Activated naive CD4-positive, alpha-beta T cell treated with anti-CD3 and anti-CD28 coated beads, Interleukin-2, amount 50 U/mL, for 72 hours (primary cell): ENCODE results near the gene TTLL8. TPM values are rescaled to one million over a fixed set of nuclear protein-coding genes. Genes with fewer than 3 reads are reported as not detected.

Experiments used
- ATAC-seq, 2 donors: fragments of 150-1000 bp; cut with Tn5 transposase; 2 replicates each; pipeline ENCODE4 v1.10.0; 2021; ENCODE audit warnings: mild to moderate bottlenecking in 2 of 2, moderate library complexity in 2 of 2
- DNase-seq, 2 donors: peaks; one replicate each; pipeline ENCODE4 v3.0.0; 2021 to 2022; ENCODE audit warnings: low spot score in 2 of 2
- H3K27ac Mint-ChIP-seq, 2 donors: one replicate each; pipeline ENCODE4 v1.8.0; 2022; ENCODE audit warnings: mild to moderate bottlenecking in 2 of 2, mixed read lengths in 2 of 2
- H3K36me3 Mint-ChIP-seq, 2 donors: one replicate each; pipeline ENCODE4 v1.8.0; 2022; ENCODE audit warnings: mixed read lengths in 2 of 2
- H3K9me3 Mint-ChIP-seq, 2 donors: one replicate each; pipeline ENCODE4 v1.8.0; 2022; ENCODE audit warnings: mixed read lengths in 2 of 2
- total RNA-seq, 2 donors: library from RNA; stranded (reverse); gene quantifications; one replicate each; pipeline ENCODE4 v1.2.3, GENCODE V29; 2022

The TTLL8 gene
- total RNA-seq, 2 donors from 2014 or later = not detected

- ATAC-seq (peak; percentile 51 to 70), DNase-seq (peak; percentile 57 to 73)
- Mint-ChIP-seq H3K36me3 (peaks cover 10 to 19% of the 10 kb centered on the region in 2 donors), H3K9me3 (peaks cover 8 to 12% of the 10 kb centered on the region in 2 donors), H3K27ac (peak overlapping the region; percentile 91 to 92)
Measured at GRCh38 chr22:49975543-49976389, 82.3 kb downstream of the TTLL8 start.

GRCh38 chr22:49973018-49973961, 84.8 kb downstream of the TTLL8 start:
- no peak for ATAC-seq
- DNase-seq = peak; percentile 2 to 54
- H3K36me3 Mint-ChIP-seq = peaks cover 0 to 5% of the 10 kb centered on the region in 2 donors
- peaks cover 0 to 4% of the 10 kb centered on the region in 2 donors for H3K9me3 Mint-ChIP-seq
- H3K27ac Mint-ChIP-seq = no peak overlapping the region

- H3K27ac Mint-ChIP-seq = no peak overlapping the region
- peaks cover 0 to 5% of the 10 kb centered on the region in 2 donors for H3K36me3 Mint-ChIP-seq
- peaks cover 0 to 4% of the 10 kb centered on the region in 2 donors for H3K9me3 Mint-ChIP-seq
- ATAC-seq (no peak), DNase-seq (peak; percentile 4 to 66)
Measured at GRCh38 chr22:49972163-49973017, 85.7 kb downstream of the TTLL8 start.

GRCh38 chr22:49971232-49972162, 86.6 kb downstream of the TTLL8 start:
- peak; percentile 69 to 79 for DNase-seq
- peaks cover 0 to under 1% of the 10 kb centered on the region in 2 donors for H3K36me3 Mint-ChIP-seq
- H3K9me3 Mint-ChIP-seq = peaks cover 0 to 4% of the 10 kb centered on the region in 2 donors
- H3K27ac Mint-ChIP-seq = peak overlapping the region; percentile 90 to 97
- ATAC-seq = peak; percentile 6 to 53

- H3K27ac Mint-ChIP-seq = peak overlapping the region; percentile 90 to 97
- peak; percentile 75 to 89 for ATAC-seq
- no peaks in the 10 kb centered on the region for H3K36me3 Mint-ChIP-seq
- peak; percentile 90 to 96 for DNase-seq
- peaks cover 0 to 4% of the 10 kb centered on the region in 2 donors for H3K9me3 Mint-ChIP-seq
Measured at GRCh38 chr22:49970528-49971231, 87.4 kb downstream of the TTLL8 start.

- peak; percentile 33 to 69 for DNase-seq
- no peaks in the 10 kb centered on the region for H3K9me3 Mint-ChIP-seq
- peak; percentile 1 to 5 for ATAC-seq
- peak overlapping the region; percentile 90 to 97 for H3K27ac Mint-ChIP-seq
- H3K36me3 Mint-ChIP-seq = no peaks in the 10 kb centered on the region
Measured at GRCh38 chr22:49969751-49970527, 88.2 kb downstream of the TTLL8 start.

GRCh38 chr22:49968831-49969661, 89.1 kb downstream of the TTLL8 start:
- H3K9me3 Mint-ChIP-seq = no peaks in the 10 kb centered on the region
- peaks cover 1% of the 10 kb centered on the region in 2 donors for H3K36me3 Mint-ChIP-seq
- peak overlapping the region in 1 of 2 donors; percentile 97 for H3K27ac Mint-ChIP-seq
- peak in 1 of 2 donors; percentile 0 for ATAC-seq
- peak in 1 of 2 donors; percentile 71 for DNase-seq

Other genes with a start within 250 kb of the TTLL8 start
- gene BRD1, start 230.4 kb downstream of the TTLL8 start, total RNA-seq = 10 to 100 TPM; 27.7 to 39.0 TPM
- gene ZBED4, start 204.5 kb downstream of the TTLL8 start, total RNA-seq = 10 to 100 TPM; 18.4 to 20.7 TPM
- 10 to 100 TPM; 14.8 to 15.3 TPM for gene ALG12, start 139.9 kb downstream of the TTLL8 start, total RNA-seq
- gene CRELD2, start 139.7 kb downstream of the TTLL8 start, total RNA-seq = 10 to 100 TPM; 19.1 to 31.0 TPM
- 100 to 1,000 TPM in 1 of 2 donors, 10 to 100 TPM in 1; 77.2 to 522 TPM for gene PIM3, start 97.5 kb downstream of the TTLL8 start, total RNA-seq
- under 1 TPM; 0.11 to 0.12 TPM for gene IL17REL, start 45.5 kb downstream of the TTLL8 start, total RNA-seq
- gene MLC1, start 27.1 kb upstream of the TTLL8 start, total RNA-seq = under 1 TPM in 1 of 2 donors, not detected in 1; 0.29 TPM
- not detected for gene MOV10L1, start 31.7 kb upstream of the TTLL8 start, total RNA-seq
- gene PANX2, start 112.4 kb upstream of the TTLL8 start, total RNA-seq = 1 to 10 TPM; 2.1 to 2.5 TPM
- 10 to 100 TPM; 84.4 to 98.2 TPM for gene TRABD, start 127.6 kb upstream of the TTLL8 start, total RNA-seq
- 10 to 100 TPM; 22.5 to 23.4 TPM for gene SELENOO, start 142.7 kb upstream of the TTLL8 start, total RNA-seq
- gene TUBGCP6, start 186.7 kb upstream of the TTLL8 start, total RNA-seq = 10 to 100 TPM; 49.6 to 50.9 TPM
- 10 to 100 TPM; 43.7 to 67.3 TPM for gene HDAC10, start 193.0 kb upstream of the TTLL8 start, total RNA-seq
- gene MAPK12, start 203.4 kb upstream of the TTLL8 start, total RNA-seq = 10 to 100 TPM in 1 of 2 donors, 1 to 10 TPM in 1; 7.1 to 14.2 TPM
- 10 to 100 TPM; 15.6 to 25.7 TPM for gene MAPK11, start 212.1 kb upstream of the TTLL8 start, total RNA-seq
- 10 to 100 TPM; 10.3 to 13.1 TPM for gene PLXNB2, start 249.3 kb upstream of the TTLL8 start, total RNA-seq